ENCODE data around the gene EVI5L.
"Not testable (repeated sequence)": the region's sequence is repeated elsewhere in the genome, so short reads cannot be mapped to it uniquely, and the experiment has no call there.

EVI5L gene

GRCh38 chr19:7829561-7830271, at the start of gene EVI5L:
Gene EVI5L (plus strand): TSS chr19:7830218. CDS start chr19:7846543, 16,325 bp downstream.
- peak; percentile 92 for DNase-seq

- DNase-seq, result no peak
Observed at GRCh38 chr19:7781157-7781556, 48.9 kb upstream of the EVI5L start.

GRCh38 chr19:7783991-7784423, 46.0 kb upstream of the EVI5L start:
- no peak for DNase-seq

- DNase-seq, result no peak
Observed at GRCh38 chr19:7784856-7785255, 45.2 kb upstream of the EVI5L start.

- no peak for DNase-seq
Observed at GRCh38 chr19:7787141-7787540, 42.9 kb upstream of the EVI5L start.

- no peak for DNase-seq
Observed at GRCh38 chr19:7787602-7788177, 42.3 kb upstream of the EVI5L start.

- no peak for DNase-seq
Observed at GRCh38 chr19:7788178-7788932, 41.7 kb upstream of the EVI5L start.

- DNase-seq, result no peak
Observed at GRCh38 chr19:7788933-7789323, 41.1 kb upstream of the EVI5L start.

GRCh38 chr19:7789447-7789846, 40.6 kb upstream of the EVI5L start:
- DNase-seq, result no peak

GRCh38 chr19:7790416-7790815, 39.6 kb upstream of the EVI5L start:
- no peak for DNase-seq

- no peak for DNase-seq
Observed at GRCh38 chr19:7792281-7792680, 37.7 kb upstream of the EVI5L start.

- DNase-seq, result not testable (repeated sequence)
Observed at GRCh38 chr19:7792701-7793100, 37.3 kb upstream of the EVI5L start.

- DNase-seq, result no peak
Observed at GRCh38 chr19:7793493-7793892, 36.5 kb upstream of the EVI5L start.

- no peak for DNase-seq
Observed at GRCh38 chr19:7795555-7796161, 34.4 kb upstream of the EVI5L start.

- peak; percentile 25 for DNase-seq
Observed at GRCh38 chr19:7799640-7800355, 30.2 kb upstream of the EVI5L start.

GRCh38 chr19:7801020-7801570, 28.9 kb upstream of the EVI5L start:
- no peak for DNase-seq

GRCh38 chr19:7806234-7806633, 23.8 kb upstream of the EVI5L start:
- DNase-seq, result no peak

- no peak for DNase-seq
Observed at GRCh38 chr19:7806876-7807275, 23.1 kb upstream of the EVI5L start.

- no peak for DNase-seq
Observed at GRCh38 chr19:7808108-7808507, 21.9 kb upstream of the EVI5L start.

GRCh38 chr19:7811989-7812388, 18.0 kb upstream of the EVI5L start:
- DNase-seq, result no peak

GRCh38 chr19:7815325-7815724, 14.7 kb upstream of the EVI5L start:
- no peak for DNase-seq

GRCh38 chr19:7816040-7816439, 14.0 kb upstream of the EVI5L start:
- not testable (repeated sequence) for DNase-seq

- no peak for DNase-seq
Observed at GRCh38 chr19:7817801-7818200, 12.2 kb upstream of the EVI5L start.
